Ovary (tissue), 3 donors: ENCODE data around the gene SNAPC1.

Source experiments
- EP300 ChIP-seq: sonication (generic); formaldehyde crosslinking; IDR thresholded peaks from one replicate; pipeline ENCODE4 v1.6.1; 2017; ENCODE audit warnings: antibody characterized with exemption
- TF ChIP-seq, protein P1 (sequence below), 3 donors: fragments of 450-650 bp in 2 of 3; fragments of 200-600 bp in 1 of 3; IDR thresholded peaks; one replicate each; pipeline versions ENCODE4 v1.5.1 to v1.8.0; 2016 to 2022; ENCODE audit warnings: antibody characterized with exemption in 3 of 3, mild to moderate bottlenecking in 1 of 3
- donor health status: DM: no; HTN: no; CAD: no.

DNA sequence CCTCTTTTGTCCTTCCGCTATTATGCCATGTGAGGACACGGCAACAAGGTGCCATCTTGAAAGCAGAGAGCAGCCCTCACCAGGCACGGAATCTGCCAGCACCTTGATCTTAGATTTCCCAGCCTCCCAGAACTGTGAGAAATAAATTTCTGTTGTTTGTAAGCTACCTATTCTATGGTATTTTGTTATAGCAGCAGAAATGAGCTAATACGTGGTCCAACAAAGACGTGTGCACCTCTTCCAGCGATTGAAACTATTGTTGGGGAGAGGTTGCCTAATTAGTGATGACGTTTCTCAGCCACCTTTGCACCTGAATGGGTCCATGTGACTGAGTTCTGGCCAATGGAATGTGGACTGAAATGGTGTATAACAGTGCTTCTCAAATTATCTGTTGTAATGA lies 2.3 kb upstream of the SNAPC1 start:
- TF ChIP-seq, protein P1, sequence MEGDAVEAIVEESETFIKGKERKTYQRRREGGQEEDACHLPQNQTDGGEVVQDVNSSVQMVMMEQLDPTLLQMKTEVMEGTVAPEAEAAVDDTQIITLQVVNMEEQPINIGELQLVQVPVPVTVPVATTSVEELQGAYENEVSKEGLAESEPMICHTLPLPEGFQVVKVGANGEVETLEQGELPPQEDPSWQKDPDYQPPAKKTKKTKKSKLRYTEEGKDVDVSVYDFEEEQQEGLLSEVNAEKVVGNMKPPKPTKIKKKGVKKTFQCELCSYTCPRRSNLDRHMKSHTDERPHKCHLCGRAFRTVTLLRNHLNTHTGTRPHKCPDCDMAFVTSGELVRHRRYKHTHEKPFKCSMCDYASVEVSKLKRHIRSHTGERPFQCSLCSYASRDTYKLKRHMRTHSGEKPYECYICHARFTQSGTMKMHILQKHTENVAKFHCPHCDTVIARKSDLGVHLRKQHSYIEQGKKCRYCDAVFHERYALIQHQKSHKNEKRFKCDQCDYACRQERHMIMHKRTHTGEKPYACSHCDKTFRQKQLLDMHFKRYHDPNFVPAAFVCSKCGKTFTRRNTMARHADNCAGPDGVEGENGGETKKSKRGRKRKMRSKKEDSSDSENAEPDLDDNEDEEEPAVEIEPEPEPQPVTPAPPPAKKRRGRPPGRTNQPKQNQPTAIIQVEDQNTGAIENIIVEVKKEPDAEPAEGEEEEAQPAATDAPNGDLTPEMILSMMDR (IDR thresholded peaks at IDR 0.05): no peak
- TF ChIP-seq EP300: no peak
